Measurements from ENCODE around the gene SLC2A1.

SLC2A1 gene

GRCh38 chr1:42960566-42961311 lies 2.1 kb upstream of the SLC2A1 start:
- no peak for DNase-seq (ENCODE audit: low read depth)

- DNase-seq (ENCODE audit: low read depth), result no peak
These were observed 1.4 kb upstream of the SLC2A1 start for GRCh38 chr1:42960122-42960390.

GRCh38 chr1:42957880-42958487 lies 684 bp downstream of the SLC2A1 start:
- no peak for DNase-seq (ENCODE audit: low read depth)

GRCh38 chr1:42957229-42957879 lies 1.3 kb downstream of the SLC2A1 start:
- DNase-seq (ENCODE audit: low read depth), result no peak

- DNase-seq (ENCODE audit: low read depth), result no peak
These were observed 1.9 kb downstream of the SLC2A1 start for GRCh38 chr1:42956739-42957138.

- no peak for DNase-seq (ENCODE audit: low read depth)
These were observed 3.2 kb downstream of the SLC2A1 start for GRCh38 chr1:42955311-42956063.

GRCh38 chr1:42953182-42954180 lies 5.2 kb downstream of the SLC2A1 start:
- no peak for DNase-seq (ENCODE audit: low read depth)

- DNase-seq (ENCODE audit: low read depth), result no peak
These were observed 6.2 kb downstream of the SLC2A1 start for GRCh38 chr1:42952303-42953001.

GRCh38 chr1:42951588-42951987 lies 7.1 kb downstream of the SLC2A1 start:
- DNase-seq (ENCODE audit: low read depth), result no peak

GRCh38 chr1:42950116-42950481 lies 8.6 kb downstream of the SLC2A1 start:
- no peak for DNase-seq (ENCODE audit: low read depth)

GRCh38 chr1:42949312-42950115 lies 9.2 kb downstream of the SLC2A1 start:
- no peak for DNase-seq (ENCODE audit: low read depth)

GRCh38 chr1:42947965-42948732 lies 10.5 kb downstream of the SLC2A1 start:
- DNase-seq (ENCODE audit: low read depth), result no peak

GRCh38 chr1:42947117-42947516 lies 11.6 kb downstream of the SLC2A1 start:
- no peak for DNase-seq (ENCODE audit: low read depth)

GRCh38 chr1:42946120-42946898 lies 12.4 kb downstream of the SLC2A1 start:
- no peak for DNase-seq (ENCODE audit: low read depth)

GRCh38 chr1:42945164-42945563 lies 13.5 kb downstream of the SLC2A1 start:
- DNase-seq (ENCODE audit: low read depth), result no peak

GRCh38 chr1:42944246-42944928 lies 14.3 kb downstream of the SLC2A1 start:
- no peak for DNase-seq (ENCODE audit: low read depth)

- no peak for DNase-seq (ENCODE audit: low read depth)
These were observed 14.9 kb downstream of the SLC2A1 start for GRCh38 chr1:42943728-42944127.

GRCh38 chr1:42943166-42943565 lies 15.5 kb downstream of the SLC2A1 start:
- DNase-seq (ENCODE audit: low read depth), result no peak
